Panc1 (cell line): Measurements from ENCODE around the gene TRIM39.

Experiments used
- CTCF ChIP-seq: fragments of 450-650 bp; IDR thresholded peaks from 2 replicates; pipeline ENCODE4 v1.5.1; 2017; ENCODE audit warnings: mild to moderate bottlenecking
- REST ChIP-seq, 2 experiments: IDR thresholded peaks; 2 replicates each; pipeline ENCODE4 v1.6.1; 2011 to 2012; ENCODE audit warnings: low read depth in 2 of 2, control low read depth in 1 of 2, low read length in 1 of 2, mild to moderate bottlenecking in 1 of 2, moderate library complexity in 1 of 2; ENCODE audit not compliant: insufficient read depth in 1 of 2
- SIN3A ChIP-seq: IDR thresholded peaks from 2 replicates; pipeline ENCODE4 v1.6.1; 2012; ENCODE audit warnings: low read depth, mild to moderate bottlenecking, low read length, moderate library complexity, borderline replicate concordance; ENCODE audit not compliant: insufficient read depth

GRCh38 chr6:30312676-30313321, 13.9 kb upstream of the TRIM39 start:
- no peak for TF ChIP-seq CTCF
- TF ChIP-seq REST (IDR thresholded peaks at IDR 0.05; ENCODE audit: insufficient read depth in 1 of 2, low read depth in 2 of 2, low read length in 1 of 2): no peak
- no peak for TF ChIP-seq SIN3A
